CD14-positive monocyte (primary cell): Measurements from ENCODE around the gene TLX3. TPM values are rescaled to one million over a fixed set of nuclear protein-coding genes. Genes with fewer than 3 reads are reported as not detected.
"Not testable (repeated sequence)": the region's sequence is repeated elsewhere in the genome, so short reads cannot be mapped to it uniquely, and the experiment has no call there.

ENCODE experiments used
- DNase-seq, 3 donors: peaks; one replicate each; pipeline ENCODE4 v3.0.0-alpha.2; 2011 to 2022
- H2AFZ ChIP-seq: 2 replicates; pipeline ENCODE4 v1.6.0; 2012; ENCODE audit warnings: mild to moderate bottlenecking, low read depth, low read length, inconsistent platforms; ENCODE audit not compliant: insufficient read depth, poor library complexity, severe bottlenecking
- H3K27ac ChIP-seq, 2 donors: 1 replicate in 1 of 2; 2 replicates in 1 of 2; pipeline ENCODE4 v1.5.1; 2012 to 2013; ENCODE audit warnings: low read length in 2 of 2, control low read depth in 1 of 2, inconsistent platforms in 1 of 2, low read depth in 1 of 2, mild to moderate bottlenecking in 1 of 2
- H3K27me3 ChIP-seq, 2 donors: one replicate each; pipeline versions ENCODE4 v1.6.0 to v1.6.1; 2011 to 2013; ENCODE audit warnings: low read length in 2 of 2; ENCODE audit not compliant: control insufficient read depth in 2 of 2, insufficient read depth in 2 of 2
- H3K36me3 ChIP-seq, 2 donors: replicated peaks in 1 of 2; 1 replicate in 1 of 2; 2 replicates in 1 of 2; pipeline versions ENCODE4 v1.5.1 to v1.6.1; 2012 to 2013; ENCODE audit warnings: low read length in 2 of 2, control low read depth in 1 of 2, inconsistent platforms in 1 of 2, mild to moderate bottlenecking in 1 of 2; ENCODE audit not compliant: insufficient read depth in 2 of 2, control insufficient read depth in 1 of 2
- H3K4me1 ChIP-seq, 2 donors: 1 replicate in 1 of 2; 2 replicates in 1 of 2; pipeline versions ENCODE4 v1.5.1 to v1.6.1; 2012 to 2013; ENCODE audit warnings: low read length in 2 of 2, control low read depth in 1 of 2, inconsistent platforms in 1 of 2, mild to moderate bottlenecking in 1 of 2, moderate library complexity in 1 of 2; ENCODE audit not compliant: insufficient read depth in 2 of 2, control insufficient read depth in 1 of 2
- H3K4me2 ChIP-seq: replicated peaks from 2 replicates; pipeline ENCODE3; 2012; ENCODE audit warnings: low read length, moderate library complexity, mild to moderate bottlenecking; ENCODE audit not compliant: poor library complexity, severe bottlenecking; ENCODE audit errors: extremely low read depth
- H3K4me3 ChIP-seq, 3 experiments: fragments of 200-600 bp in 1 of 3; sonication (generic) in 1 of 3; replicated peaks in 1 of 3; 1 replicate in 2 of 3; 2 replicates in 1 of 3; pipeline ENCODE4 v1.5.1; 2011 to 2013; ENCODE audit warnings: low read length in 3 of 3, mild to moderate bottlenecking in 3 of 3, control low read depth in 2 of 3, low read depth in 2 of 3, inconsistent platforms in 1 of 3, moderate library complexity in 1 of 3
- H3K79me2 ChIP-seq: 2 replicates; pipeline ENCODE4 v1.6.0; 2012; ENCODE audit warnings: mild to moderate bottlenecking, control low read depth, inconsistent platforms, low read length, moderate library complexity; ENCODE audit not compliant: insufficient read depth
- H3K9ac ChIP-seq: 2 replicates; pipeline ENCODE4 v1.6.0; 2017; ENCODE audit warnings: low read length, mild to moderate bottlenecking; ENCODE audit not compliant: insufficient read depth, poor library complexity, severe bottlenecking
- H3K9me3 ChIP-seq, 2 donors: replicated peaks in 1 of 2; 1 replicate in 1 of 2; 2 replicates in 1 of 2; pipeline versions ENCODE4 v1.5.1 to v1.6.1; 2012 to 2013; ENCODE audit warnings: low read length in 2 of 2, control low read depth in 1 of 2; ENCODE audit not compliant: control insufficient read depth in 1 of 2, insufficient read depth in 1 of 2
- H4K20me1 ChIP-seq: 2 replicates; pipeline ENCODE4 v1.6.0; 2012; ENCODE audit warnings: mild to moderate bottlenecking, low read length, control low read depth, moderate library complexity; ENCODE audit not compliant: insufficient read depth
- H3K27ac Mint-ChIP-seq, 7 donors: one replicate each; pipeline ENCODE4 v1.8.0; 2020; ENCODE audit warnings: mild to moderate bottlenecking in 7 of 7, mixed read lengths in 7 of 7, moderate library complexity in 6 of 7, inconsistent platforms in 2 of 7
- H3K27me3 Mint-ChIP-seq, 3 donors: one replicate each; pipeline ENCODE4 v1.8.0; 2021 to 2022; ENCODE audit warnings: low read depth in 3 of 3, mild to moderate bottlenecking in 3 of 3, mixed read lengths in 3 of 3, moderate library complexity in 3 of 3, inconsistent platforms in 1 of 3
- H3K36me3 Mint-ChIP-seq, 2 donors: one replicate each; pipeline ENCODE4 v1.8.0; 2020; ENCODE audit warnings: mixed read lengths in 2 of 2, inconsistent platforms in 1 of 2, mild to moderate bottlenecking in 1 of 2
- H3K4me1 Mint-ChIP-seq: one replicate; pipeline ENCODE4 v1.8.0; 2020; ENCODE audit warnings: mild to moderate bottlenecking, mixed read lengths
- H3K4me3 Mint-ChIP-seq, 2 donors: one replicate each; pipeline ENCODE4 v1.8.0; 2020; ENCODE audit warnings: mild to moderate bottlenecking in 2 of 2, mixed read lengths in 2 of 2, moderate library complexity in 1 of 2
- H3K9me3 Mint-ChIP-seq, 7 donors: one replicate each; pipeline ENCODE4 v1.8.0; 2020 to 2022; ENCODE audit warnings: mixed read lengths in 7 of 7, mild to moderate bottlenecking in 6 of 7, moderate library complexity in 6 of 7, inconsistent platforms in 2 of 7
- CTCF ChIP-seq: fragments of 200-600 bp; IDR thresholded peaks from one replicate; pipeline ENCODE4 v1.8.0; 2022; ENCODE audit warnings: antibody characterized with exemption, mild to moderate bottlenecking
- WGBS: methylation state at CpG from one replicate; pipeline ENCODE4 v1.1.5; 2013; ENCODE audit warnings: missing lambda C conversion rate; ENCODE audit not compliant: insufficient coverage; 5-methylcytosine and 5-hydroxymethylcytosine counted together
- intact Hi-C, 2 donors: fragments of 100-400 bp; cut with micrococcal nuclease; formaldehyde crosslinking; loops; one replicate each; pipeline versions ENCODE4 v1.15.0 to v1.15.1; 2023
- polyA plus RNA-seq, 3 donors: library from polyadenylated mRNA; depleted of rRNA in 1 of 3; unstranded in 2 of 3; stranded (reverse) in 1 of 3; fragments of 300-500 nt in 2 of 3; fragments of >200 nt in 1 of 3; fragmentation: Illumina TruSeq in 2 of 3; gene quantifications; 1 replicate in 2 of 3; 2 replicates in 1 of 3; pipeline ENCODE4 v1.2.3, GENCODE V29; 2012 to 2021

Gene TLX3
- polyA plus RNA-seq, 3 donors, result not detected

- H3K9me3 ChIP-seq, result no peaks in the 10 kb centered on the region
- H3K4me2 ChIP-seq, result no peak overlapping the region
- H3K27me3 Mint-ChIP-seq, result peaks cover 0 to 5% (median 3%) of the 10 kb centered on the region in 3 donors
- no peak for TF ChIP-seq CTCF
- H3K27ac ChIP-seq, result no peak overlapping the region
- H2AFZ ChIP-seq, result no peak overlapping the region
- no peaks in the 10 kb centered on the region for H3K27me3 ChIP-seq
- no peaks in the 10 kb centered on the region for H3K4me1 ChIP-seq
- no peaks in the 10 kb centered on the region for H3K4me1 Mint-ChIP-seq
- no peak overlapping the region for H3K27ac Mint-ChIP-seq
- no peaks in the 10 kb centered on the region for H4K20me1 ChIP-seq
- no peaks in the 10 kb centered on the region for H3K9me3 Mint-ChIP-seq
- no CpG with 5 or more reads among the region's 5 CpGs for WGBS
- H3K36me3 ChIP-seq, result no peaks in the 10 kb centered on the region
- no peak overlapping the region for H3K9ac ChIP-seq
- no peaks in the 10 kb centered on the region for H3K36me3 Mint-ChIP-seq
- intact Hi-C loops, result no loop called here
- no peak overlapping the region for H3K4me3 Mint-ChIP-seq
- H3K79me2 ChIP-seq, result no peaks in the 10 kb centered on the region
- DNase-seq, result no peak
- no peak overlapping the region for H3K4me3 ChIP-seq
Observed at GRCh38 chr5:171295801-171296200, 13.2 kb upstream of the TLX3 start.

- H3K4me3 ChIP-seq, H3K79me2 ChIP-seq, H3K9me3 ChIP-seq, H3K4me1 Mint-ChIP-seq, H3K9ac ChIP-seq, H3K36me3 ChIP-seq, H3K27ac Mint-ChIP-seq, DNase-seq, H3K9me3 Mint-ChIP-seq, H2AFZ ChIP-seq, H3K4me1 ChIP-seq, H3K4me2 ChIP-seq, H4K20me1 ChIP-seq, H3K27me3 ChIP-seq, H3K27ac ChIP-seq, intact Hi-C loops, H3K36me3 Mint-ChIP-seq, H3K4me3 Mint-ChIP-seq: not testable (repeated sequence)
- peaks cover 0 to 10% (median 3%) of the 10 kb centered on the region in 3 donors for H3K27me3 Mint-ChIP-seq
- 100% methylated on average over 4 of the region's 6 CpGs for WGBS
Observed at GRCh38 chr5:171297941-171298340, 11.1 kb upstream of the TLX3 start.
